Stimulated activated CD4-positive, alpha-beta T cell treated with anti-CD3 and anti-CD28 coated beads, Interleukin-15, amount 100 ng/mL, for 1 hour (primary cell): Measurements from ENCODE around the gene RAB40C.

Experiments used
- DNase-seq, 2 donors: peaks; one replicate each; pipeline ENCODE4 v3.0.0-alpha.2; 2020; ENCODE audit warnings: low read depth in 1 of 2, low spot score in 1 of 2

Gene RAB40C

DNA sequence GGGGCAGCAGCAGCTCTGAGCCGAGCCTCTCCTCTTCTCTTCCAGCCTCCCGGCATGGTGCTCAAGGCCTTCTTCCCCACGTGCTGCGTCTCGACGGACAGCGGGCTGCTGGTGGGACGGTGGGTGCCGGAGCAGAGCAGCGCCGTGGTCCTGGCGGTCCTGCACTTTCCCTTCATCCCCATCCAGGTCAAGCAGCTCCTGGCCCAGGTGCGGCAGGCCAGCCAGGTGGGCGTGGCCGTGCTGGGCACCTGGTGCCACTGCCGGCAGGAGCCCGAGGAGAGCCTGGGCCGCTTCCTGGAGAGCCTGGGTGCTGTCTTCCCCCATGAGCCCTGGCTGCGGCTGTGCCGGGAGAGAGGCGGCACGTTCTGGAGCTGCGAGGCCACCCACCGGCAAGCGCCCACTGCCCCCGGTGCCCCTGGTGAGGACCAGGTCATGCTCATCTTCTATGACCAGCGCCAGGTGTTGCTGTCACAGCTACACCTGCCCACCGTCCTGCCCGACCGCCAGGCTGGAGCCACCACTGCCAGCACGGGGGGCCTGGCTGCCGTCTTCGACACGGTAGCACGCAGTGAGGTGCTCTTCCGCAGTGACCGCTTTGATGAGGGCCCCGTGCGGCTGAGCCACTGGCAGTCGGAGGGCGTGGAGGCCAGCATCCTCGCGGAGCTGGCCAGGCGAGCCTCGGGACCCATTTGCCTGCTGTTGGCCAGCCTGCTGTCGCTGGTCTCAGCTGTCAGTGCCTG lies 15.7 kb upstream of the RAB40C start:
- no peak for DNase-seq

DNA sequence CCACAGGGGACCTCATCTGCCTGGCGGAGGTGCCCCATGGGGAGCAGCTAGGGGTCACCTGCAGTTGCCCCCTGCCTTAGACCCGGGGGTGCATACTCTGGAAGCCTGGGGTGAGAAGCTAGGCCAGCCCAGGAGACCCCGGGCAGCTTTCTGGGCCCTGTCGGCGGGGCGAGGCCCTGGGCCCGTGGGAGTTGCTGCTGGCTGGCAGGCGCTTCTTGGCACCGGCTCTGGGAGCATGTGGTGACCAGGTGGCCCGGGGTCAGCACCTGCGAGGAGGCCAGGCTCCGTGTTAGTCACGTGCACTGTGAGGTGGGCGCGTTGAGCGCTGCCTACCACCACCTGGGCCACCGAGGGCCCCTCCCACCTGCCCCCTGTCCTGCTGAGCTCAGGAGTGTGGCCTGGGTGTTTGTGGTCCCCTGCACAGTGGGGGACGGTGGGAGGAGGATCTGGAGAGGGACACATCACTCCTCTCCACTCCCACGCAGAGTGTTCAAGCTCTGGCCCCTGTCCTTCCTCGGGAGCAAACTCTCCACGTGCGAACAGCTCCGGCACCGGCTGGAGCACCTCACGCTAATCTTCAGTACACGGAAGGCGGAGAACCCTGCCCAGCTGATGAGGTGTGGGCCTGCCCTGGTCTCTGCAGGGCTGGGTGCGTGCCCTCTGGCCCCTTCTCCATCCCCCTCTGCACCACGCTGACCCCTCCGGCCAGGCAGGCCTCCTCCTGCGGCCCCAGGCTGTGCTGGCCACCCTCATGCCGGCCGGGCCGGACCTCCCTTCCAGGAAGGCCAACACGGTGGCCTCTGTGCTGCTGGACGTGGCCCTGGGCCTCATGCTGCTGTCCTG lies 14.3 kb upstream of the RAB40C start:
- no peak for DNase-seq

DNA sequence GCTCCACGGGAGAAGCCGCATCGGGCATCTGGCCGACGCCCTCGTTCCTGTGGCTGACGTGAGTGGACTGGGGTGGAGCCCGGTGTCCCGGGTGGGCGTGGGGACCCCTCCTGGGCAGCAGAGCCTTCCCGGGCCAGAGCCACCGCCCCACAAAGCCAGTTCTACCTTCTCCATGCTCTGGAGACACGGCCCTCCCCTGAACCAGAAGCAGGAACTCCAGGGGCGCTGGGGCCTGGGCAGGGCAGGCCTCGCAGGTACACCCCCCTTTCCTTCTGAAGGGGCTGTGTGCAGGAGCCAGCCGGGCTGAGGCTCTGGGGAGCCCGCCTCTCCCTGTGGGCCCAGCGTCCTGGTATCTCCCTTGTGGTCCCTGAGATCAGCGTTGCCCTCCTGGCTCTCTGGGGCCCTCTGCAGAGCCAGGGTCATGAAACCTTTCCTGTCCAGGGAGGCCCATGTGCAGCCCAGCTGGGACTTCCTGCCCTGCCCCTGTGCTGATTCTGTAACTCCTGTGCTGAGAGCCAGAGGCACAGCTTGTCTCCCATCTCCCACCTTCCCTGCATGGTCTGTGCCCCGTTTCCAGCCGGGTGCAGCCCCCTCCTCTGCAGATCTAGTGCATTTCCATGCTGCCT lies 13.6 kb upstream of the RAB40C start:
- DNase-seq, result no peak

DNA sequence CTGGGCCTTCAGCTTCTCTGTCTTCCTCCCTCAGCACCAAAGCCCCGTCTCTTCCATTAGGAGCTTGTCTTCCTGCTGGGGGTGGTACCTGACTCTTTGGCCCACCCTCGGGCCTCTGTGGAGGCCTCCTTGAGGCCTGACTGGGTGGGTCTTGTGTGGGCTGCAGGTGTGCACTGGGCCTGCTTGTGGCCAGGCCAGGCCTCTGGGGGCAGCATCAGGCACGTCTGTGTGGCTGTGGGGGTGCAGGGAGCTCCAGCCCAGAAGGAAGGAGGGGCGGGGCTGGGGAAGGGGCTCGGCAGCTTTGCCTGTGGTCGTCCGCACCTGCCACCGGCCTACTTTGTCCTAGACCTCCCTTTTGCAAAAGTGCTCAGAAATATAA lies 13.1 kb upstream of the RAB40C start:
- DNase-seq, result no peak

DNA sequence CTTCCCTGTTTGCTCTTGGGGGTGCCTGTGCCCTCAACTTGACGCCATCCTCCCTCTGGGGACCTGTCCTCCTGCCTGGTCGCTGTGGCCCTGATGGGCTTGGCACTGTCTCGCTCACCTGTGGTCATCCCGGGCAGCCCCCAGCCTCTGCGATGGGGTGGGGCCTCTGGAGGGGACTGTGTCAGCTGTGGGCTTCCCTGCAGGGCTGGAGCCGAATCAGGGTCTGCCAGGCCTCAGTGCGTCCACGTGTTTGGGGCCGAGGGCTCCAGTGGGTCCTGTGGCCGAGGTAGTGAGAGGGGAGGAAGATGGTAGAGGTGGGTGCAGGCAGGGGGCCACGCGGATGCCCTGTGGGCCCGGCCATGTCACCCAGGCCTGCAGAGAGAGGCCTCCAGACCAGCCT lies 12.1 kb upstream of the RAB40C start:
- no peak for DNase-seq

DNA sequence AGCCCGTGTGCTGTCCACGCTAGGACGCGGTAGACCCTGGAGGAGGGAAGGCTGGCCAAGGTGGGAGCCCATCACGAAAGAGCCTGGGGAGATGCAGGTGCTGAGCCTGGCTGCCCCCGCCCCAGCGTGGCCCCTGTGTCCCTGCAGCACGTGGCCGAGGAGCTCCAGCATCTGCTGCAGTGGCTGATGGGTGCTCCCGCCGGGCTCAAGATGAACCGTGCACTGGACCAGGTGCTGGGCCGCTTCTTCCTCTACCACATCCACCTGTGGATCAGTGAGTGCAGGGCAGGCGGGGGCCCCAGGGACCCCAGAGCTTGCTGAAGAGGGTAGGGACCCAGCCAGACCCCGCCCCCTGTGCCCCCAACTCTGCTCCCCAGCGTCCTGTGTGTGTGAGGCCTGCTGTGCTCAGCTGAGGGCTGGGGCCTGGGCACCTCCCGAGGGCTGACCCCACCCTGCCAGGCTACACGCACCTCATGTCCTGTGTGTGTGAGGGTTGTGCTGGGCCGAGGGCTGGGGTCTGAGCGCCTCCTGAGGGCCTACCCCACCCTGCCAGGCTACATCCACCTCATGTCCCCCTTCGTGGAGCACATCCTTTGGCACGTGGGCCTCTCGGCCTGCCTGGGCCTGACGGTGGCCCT lies 11.5 kb upstream of the RAB40C start:
- no peak for DNase-seq

DNA sequence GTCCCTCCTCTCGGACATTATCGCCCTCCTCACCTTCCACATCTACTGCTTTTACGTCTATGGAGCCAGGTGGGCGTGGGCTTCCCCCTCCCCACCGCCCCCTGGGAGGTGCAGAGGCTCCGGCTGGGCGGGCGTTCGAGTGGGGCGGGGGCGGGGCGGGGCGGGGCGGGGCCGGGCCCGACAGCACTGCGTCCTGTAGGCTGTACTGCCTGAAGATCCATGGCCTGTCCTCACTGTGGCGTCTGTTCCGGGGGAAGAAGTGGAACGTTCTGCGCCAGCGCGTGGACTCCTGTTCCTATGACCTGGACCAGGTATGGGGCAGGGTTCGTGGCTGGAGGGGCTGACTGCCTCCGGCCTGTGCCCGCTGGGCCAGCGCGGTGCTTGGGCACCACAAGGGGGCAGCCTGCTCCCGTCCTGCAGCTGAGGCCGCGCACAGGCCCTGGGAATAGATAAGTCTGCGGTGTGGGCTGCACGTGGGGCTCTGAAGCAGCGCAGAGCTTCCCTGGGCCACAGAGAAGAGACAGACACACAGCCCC lies 10.9 kb upstream of the RAB40C start:
- DNase-seq, result peak; percentile 44 to 45

DNA sequence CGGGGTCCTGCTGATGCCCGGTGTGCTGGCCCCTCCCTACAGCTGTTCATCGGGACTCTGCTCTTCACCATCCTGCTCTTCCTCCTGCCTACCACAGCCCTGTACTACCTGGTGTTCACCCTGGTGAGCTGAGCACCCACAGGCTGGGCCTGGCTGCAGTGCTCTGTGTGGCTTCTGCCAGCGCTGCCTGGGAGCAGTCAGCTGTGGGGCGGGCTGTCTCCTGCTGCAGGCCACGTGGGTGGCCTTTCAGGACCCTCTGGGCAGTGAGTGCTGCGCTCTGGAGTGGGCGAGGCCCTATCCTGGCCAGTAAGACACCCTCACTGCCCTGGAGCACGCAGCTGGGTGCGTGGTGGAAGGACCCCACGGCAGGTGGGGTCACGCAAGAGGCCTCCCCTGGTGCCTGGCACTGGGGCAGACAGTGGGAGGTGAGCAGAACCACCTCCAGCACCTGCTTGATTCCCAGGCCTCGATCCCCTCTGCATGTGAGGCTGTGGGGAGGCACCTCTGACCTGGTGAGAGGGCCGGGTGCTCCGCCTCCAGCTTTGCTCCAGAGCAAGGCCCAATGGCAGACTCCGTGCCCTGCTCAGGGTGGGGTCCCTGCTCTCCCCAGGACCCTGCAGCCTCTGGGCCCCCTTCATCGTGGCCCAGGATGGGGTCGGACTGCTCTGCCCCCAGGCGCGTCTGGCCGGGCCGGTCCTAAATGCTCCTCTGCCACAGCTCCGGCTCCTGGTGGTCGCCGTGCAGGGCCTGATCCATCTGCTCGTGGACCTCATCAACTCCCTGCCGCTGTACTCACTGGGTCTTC lies 9.5 kb upstream of the RAB40C start:
- no peak for DNase-seq

DNA sequence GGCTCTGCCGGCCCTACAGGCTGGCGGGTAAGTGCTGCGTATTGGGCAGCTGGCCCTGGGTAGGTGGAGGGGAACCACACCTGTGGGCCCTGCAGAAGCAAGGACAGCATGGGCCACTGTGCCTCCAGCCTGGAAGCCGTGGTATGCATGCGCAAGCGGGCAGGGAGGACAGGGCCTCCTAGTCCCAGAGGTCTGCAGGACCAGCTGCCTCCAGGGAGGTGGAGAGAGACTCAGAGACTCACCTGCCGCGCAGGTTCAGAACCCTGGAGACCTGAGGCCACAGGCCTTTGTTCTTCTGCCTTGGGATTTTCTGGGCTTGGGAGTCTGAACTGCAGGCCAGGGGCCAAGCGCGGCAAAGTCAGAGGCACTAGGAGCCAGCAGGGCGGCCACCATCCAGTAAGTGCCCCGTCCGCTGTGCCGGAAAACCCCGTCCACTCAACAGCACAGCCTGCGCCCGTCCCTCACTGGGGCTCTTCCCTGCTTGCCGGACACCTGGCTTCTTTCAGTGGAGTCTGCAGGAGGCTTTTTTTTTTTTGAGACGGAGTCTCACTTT lies 8.8 kb upstream of the RAB40C start:
- no peak for DNase-seq

DNA sequence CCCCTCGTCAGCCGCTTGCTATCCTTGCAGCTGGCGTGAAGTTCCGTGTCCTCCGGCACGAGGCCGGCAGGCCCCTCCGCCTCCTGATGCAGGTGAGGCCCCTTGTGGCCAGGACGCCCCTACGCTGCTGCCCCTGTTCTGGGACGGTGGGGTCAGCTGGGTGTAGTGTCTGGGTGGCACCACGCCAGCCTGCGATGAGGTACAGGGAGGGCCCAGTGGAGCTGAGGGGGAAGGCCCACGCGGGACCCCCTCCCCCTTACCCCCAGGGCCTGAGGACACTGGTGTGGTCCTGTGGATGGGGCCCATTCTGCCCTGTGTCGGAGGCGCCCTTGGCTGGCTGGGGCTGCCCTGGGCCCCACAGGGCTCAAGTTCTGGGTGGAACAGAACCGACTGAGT lies 7.7 kb upstream of the RAB40C start:
- DNase-seq, result no peak

DNA sequence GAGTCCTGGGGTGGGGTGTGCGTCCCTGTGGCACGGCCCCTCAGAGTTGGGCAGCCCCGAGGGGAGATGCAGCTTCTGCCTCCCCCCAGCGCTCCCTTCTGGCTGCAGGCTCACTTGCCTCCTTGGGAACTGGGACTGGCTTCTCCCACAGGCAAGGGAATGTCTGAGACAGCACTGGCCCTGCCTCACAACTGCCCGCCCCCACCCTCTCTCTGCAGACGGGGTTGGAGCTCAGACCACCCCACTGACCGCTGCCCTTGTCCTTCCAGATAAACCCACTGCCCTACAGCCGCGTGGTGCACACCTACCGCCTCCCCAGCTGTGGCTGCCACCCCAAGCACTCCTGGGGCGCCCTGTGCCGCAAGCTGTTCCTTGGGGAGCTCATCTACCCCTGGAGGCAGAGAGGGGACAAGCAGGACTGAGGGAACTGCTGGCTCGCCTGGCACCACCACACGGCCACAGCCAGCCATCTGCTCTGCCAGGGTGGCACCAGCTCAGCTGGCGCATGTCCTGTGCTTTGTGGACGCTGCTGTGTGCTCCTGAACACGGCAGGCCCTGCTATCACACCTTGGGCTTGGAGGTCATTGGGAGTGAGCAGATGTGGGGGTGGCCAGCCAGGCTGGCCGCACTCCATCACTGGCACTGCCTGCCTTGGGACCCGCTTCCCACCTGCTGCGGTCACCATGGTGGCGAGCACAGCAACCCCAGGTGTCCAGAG lies 7.1 kb upstream of the RAB40C start:
- no peak for DNase-seq

DNA sequence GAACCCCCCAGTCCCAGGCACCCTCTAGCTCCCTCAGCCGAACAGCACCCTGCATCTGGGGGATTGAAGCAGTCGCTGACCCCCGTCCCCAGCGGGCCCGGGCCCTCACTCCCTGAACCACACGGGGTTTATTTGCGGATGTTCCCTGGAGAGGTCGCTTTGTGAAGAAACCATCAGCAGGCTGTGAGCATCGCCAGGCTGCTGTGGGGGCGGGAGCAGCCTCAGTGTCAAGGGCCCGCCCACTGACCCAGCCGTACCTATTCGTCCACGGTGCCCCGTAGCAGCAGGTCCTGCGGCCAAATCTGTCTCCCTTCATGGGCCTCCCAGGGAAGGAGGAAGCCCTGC lies 6.4 kb upstream of the RAB40C start:
- DNase-seq, result no peak

DNA sequence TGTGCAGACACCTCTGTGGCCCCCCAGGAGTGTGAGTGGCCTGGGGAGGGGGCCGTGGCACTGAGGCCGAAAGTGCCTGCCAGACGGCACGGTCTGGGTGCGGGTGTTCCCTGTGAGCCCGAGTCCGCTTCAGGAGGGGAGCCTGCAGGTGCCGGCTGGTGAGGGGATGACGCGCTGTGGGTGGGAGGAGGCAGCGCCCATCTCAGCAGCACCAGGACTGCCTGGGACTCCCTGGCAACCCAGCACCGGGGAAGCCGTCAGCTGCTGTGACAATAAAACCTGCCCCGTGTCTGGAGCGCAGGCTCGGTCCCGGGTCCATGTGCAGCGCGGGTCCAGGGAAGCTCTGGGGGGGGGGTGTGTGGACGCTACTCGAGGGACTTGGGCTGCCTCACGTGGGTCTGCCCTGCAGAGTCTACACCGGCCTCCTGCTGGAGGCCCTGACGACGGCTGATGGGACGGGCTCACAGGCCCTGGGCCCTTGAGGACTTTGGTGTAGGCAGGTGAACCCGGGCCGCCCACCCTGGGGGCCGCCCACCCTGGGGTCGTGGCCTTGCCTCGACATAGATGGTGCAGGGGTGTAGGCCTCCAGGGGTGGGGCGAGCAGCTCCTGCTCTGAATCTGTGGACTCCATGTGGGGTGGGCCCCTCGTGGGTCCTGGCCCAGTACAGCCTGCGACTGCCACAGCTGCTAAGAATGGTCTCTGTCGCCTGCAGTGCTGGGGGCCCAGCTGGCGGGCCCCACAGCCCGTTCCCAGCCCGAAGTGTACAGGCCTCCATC lies 5.9 kb upstream of the RAB40C start:
- DNase-seq, result no peak

DNA sequence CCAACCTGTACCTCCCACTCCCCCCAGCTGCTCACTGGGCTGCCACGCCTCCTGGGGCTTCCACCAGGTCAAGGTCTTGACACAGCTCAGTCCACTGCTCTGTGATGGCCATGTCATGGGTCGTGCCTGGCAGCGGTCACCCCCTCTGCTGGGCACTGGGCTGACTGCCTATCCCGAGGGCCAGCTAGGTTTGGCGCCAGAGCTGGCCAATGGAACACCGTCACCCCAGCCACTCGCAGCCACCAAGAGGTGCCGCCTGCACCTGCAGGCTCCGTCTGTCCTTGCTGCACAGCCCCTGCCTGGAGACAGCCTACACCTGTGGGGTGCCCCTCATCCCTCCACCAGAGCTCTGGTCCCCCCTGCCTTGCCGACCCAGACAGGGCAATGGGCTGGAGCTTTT lies 4.5 kb upstream of the RAB40C start:
- no peak for DNase-seq

DNA sequence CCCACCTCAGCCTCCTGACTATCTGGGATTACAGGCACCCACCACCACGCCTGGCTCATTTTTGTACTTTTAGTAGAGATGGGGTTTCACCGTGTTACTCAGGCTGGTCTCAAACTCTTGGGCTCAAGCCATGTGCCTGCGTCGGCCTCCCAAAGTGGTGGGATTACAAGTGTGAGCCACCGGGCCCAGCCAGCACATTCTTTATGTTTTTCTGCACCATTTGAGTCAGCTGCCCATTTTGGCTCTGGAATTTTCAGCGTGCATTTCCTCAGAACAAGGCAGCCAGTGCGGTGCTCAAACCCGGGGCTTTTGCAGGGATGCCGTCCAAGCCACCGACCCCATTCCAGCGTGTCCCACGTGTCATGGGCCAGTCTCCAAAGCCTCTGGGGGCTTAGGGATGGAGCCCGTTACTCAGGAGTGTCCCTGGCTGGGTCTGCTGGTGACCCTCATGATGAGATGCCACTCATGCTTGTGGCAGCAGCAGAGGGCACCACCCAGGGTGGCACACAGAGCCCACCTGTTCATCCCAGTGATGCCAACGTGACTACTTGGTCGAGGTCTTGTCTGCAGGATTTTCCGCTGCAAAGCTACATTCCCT lies 3.7 kb upstream of the RAB40C start:
- DNase-seq, result no peak

DNA sequence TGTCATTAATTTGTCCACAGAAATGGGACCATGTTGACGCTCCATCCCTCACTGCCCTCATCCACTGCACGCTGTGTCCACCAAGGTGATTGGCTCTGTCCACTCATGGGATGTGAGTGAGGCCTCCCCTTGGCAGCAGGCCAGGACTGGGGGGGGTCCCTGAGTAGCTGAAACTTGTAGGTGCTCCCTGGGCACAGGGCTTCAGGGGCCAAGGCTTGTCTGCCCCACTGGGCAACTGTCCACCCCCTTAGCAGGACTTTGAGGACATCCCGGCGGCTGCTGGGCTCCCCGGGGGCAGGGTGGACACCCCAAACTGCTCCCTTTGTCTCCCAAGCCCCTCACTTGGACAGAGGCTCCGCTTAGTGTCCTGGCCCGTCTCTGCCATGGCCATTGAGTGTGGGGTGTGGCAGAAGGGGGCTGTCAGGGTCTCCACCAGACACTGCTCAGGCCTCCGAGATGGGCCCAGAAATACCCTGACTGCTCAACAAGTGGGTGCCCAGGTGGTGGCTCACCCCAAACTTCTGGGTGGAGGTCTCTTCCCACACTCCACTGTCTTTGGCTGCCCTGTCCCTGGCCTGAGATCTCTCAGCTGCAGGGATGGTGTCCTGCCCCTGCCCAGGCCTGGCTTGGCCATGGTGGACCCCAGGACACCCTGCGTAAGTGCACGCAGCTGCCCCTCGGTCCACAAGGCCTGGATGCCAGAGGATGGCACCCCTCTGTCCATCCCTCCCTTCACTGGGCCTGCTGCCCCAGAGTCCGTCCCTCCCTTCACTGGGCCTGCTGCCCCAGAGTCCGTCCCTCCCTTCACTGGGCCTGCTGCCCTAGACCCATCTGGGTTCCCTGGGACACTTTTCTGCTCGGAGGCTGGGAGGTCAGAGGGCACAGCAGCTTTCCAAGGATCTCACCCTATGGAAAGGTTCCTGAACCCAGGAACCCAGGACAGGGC lies 2.9 kb upstream of the RAB40C start:
- no peak for DNase-seq

DNA sequence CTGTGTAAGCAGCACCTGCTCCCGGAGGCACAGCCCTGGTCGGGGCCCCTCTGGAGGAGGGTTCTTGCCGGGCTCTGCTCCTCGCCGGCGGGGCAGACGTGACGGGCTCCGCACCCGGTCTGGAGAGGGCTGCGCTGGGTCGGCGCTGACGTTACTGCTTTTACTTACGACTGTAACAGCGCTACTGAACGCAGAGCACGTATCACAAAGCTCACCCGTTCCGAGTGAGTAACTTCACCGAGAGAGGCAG lies 1.3 kb upstream of the RAB40C start:
- DNase-seq, result peak in 1 of 2 donors; percentile 26
